B cell (primary cell): ENCODE data around the gene ALG9. TPM values are rescaled to one million over a fixed set of nuclear protein-coding genes. Genes with fewer than 3 reads are reported as not detected.

Experiments used
- ATAC-seq: fragments of 200-7000 bp; cut with Tn5 transposase; one replicate; pipeline ENCODE4 v1.10.0; 2021; ENCODE audit warnings: low read depth, mild to moderate bottlenecking, moderate number of reproducible peaks, moderate library complexity
- CTCF ChIA-PET: fragments of 350-600 bp; sonication (Branson Sonifier 250); formaldehyde crosslinking; loops from one replicate; lab custom pipeline; 2021; ENCODE audit warnings: antibody characterized with exemption, inconsistent platforms; lab: Charles Lee
- POLR2A ChIA-PET: fragments of 350-600 bp; sonication (Branson Sonifier 250); formaldehyde crosslinking; loops from one replicate; lab custom pipeline; 2021; ENCODE audit warnings: antibody characterized with exemption; lab: Charles Lee
- DNase-seq: peaks from one replicate; pipeline ENCODE4 v3.0.0; 2013
- H2AFZ ChIP-seq: 2 replicates; pipeline ENCODE4 v1.6.1; 2012; ENCODE audit warnings: mild to moderate bottlenecking, low read depth, low read length; ENCODE audit not compliant: insufficient read depth, poor library complexity, severe bottlenecking
- H3K27ac ChIP-seq, 2 donors: 1 replicate in 1 of 2; 2 replicates in 1 of 2; pipeline ENCODE4 v1.5.1; 2012 to 2013; ENCODE audit warnings: low read length in 2 of 2, mild to moderate bottlenecking in 2 of 2, moderate library complexity in 1 of 2
- H3K27me3 ChIP-seq, 4 experiments: fragments of 200-600 bp in 1 of 4; sonication (generic) in 1 of 4; replicated peaks in 1 of 4; 1 replicate in 2 of 4; 2 replicates in 2 of 4; pipeline versions ENCODE4 v1.6.1 to v1.7.0; 2013 to 2016; ENCODE audit warnings: low read length in 3 of 4, mild to moderate bottlenecking in 2 of 4, mixed read lengths in 1 of 4, moderate library complexity in 1 of 4; ENCODE audit not compliant: insufficient read depth in 4 of 4, control insufficient read depth in 3 of 4; ENCODE audit errors: control extremely low read depth in 1 of 4
- H3K36me3 ChIP-seq, 2 experiments: replicated peaks in 1 of 2; 1 replicate in 1 of 2; 2 replicates in 1 of 2; pipeline versions ENCODE4 v1.6.1 to v1.7.1; 2013; ENCODE audit warnings: low read length in 1 of 2; ENCODE audit not compliant: insufficient read depth in 2 of 2, control insufficient read depth in 1 of 2; ENCODE audit errors: control extremely low read depth in 1 of 2, extremely low read depth in 1 of 2
- H3K4me1 ChIP-seq, 2 donors: fragments of 200-600 bp in 1 of 2; sonication (generic) in 1 of 2; 1 replicate in 1 of 2; 2 replicates in 1 of 2; pipeline versions ENCODE4 v1.5.1 to v1.6.1; 2013 to 2017; ENCODE audit warnings: low read length in 2 of 2; ENCODE audit not compliant: control insufficient read depth in 2 of 2, insufficient read depth in 2 of 2
- H3K4me2 ChIP-seq: replicated peaks from 2 replicates; pipeline ENCODE3; 2012; ENCODE audit warnings: mild to moderate bottlenecking, low read depth, low read length; ENCODE audit not compliant: poor library complexity, severe bottlenecking
- H3K4me3 ChIP-seq, 5 experiments: fragments of 200-600 bp in 1 of 5; sonication (generic) in 1 of 5; 1 replicate in 3 of 5; 2 replicates in 2 of 5; pipeline versions ENCODE4 v1.5.1 to v1.7.0; 2011 to 2016; ENCODE audit warnings: low read length in 4 of 5, mild to moderate bottlenecking in 4 of 5, low read depth in 2 of 5, control low read depth in 1 of 5, moderate library complexity in 1 of 5; ENCODE audit not compliant: insufficient read depth in 1 of 5; ENCODE audit errors: control extremely low read depth in 1 of 5, extremely low read depth in 1 of 5
- H3K79me2 ChIP-seq: fragments of 200-600 bp; sonication (generic); one replicate; pipeline ENCODE4 v1.6.0; 2016; ENCODE audit warnings: low read length; ENCODE audit not compliant: control insufficient read depth, insufficient read depth
- H3K9ac ChIP-seq: fragments of 200-600 bp; sonication (generic); 2 replicates; pipeline ENCODE4 v1.6.1; 2017; ENCODE audit warnings: mild to moderate bottlenecking, low read length, moderate library complexity
- H3K9me3 ChIP-seq, 3 donors: one replicate each; pipeline versions ENCODE4 v1.6.1 to v1.7.1; 2013; ENCODE audit warnings: low read length in 2 of 3; ENCODE audit not compliant: control insufficient read depth in 2 of 3, insufficient read depth in 1 of 3; ENCODE audit errors: control extremely low read depth in 1 of 3
- H4K20me1 ChIP-seq: 2 replicates; pipeline ENCODE4 v1.6.0; 2012; ENCODE audit warnings: mild to moderate bottlenecking, low read length; ENCODE audit not compliant: insufficient read depth, control insufficient read depth, poor library complexity, severe bottlenecking
- H3K27ac Mint-ChIP-seq: one replicate; pipeline ENCODE4 v1.8.0; 2021; ENCODE audit warnings: mixed read lengths
- H3K27me3 Mint-ChIP-seq: one replicate; pipeline ENCODE4 v1.8.0; 2021; ENCODE audit warnings: mixed read lengths
- H3K4me1 Mint-ChIP-seq: one replicate; pipeline ENCODE4 v1.8.0; 2021; ENCODE audit warnings: mixed read lengths
- H3K4me3 Mint-ChIP-seq: one replicate; pipeline ENCODE4 v1.8.0; 2021; ENCODE audit warnings: mixed read lengths
- H3K9me3 Mint-ChIP-seq: one replicate; pipeline ENCODE4 v1.8.0; 2022; ENCODE audit warnings: mixed read lengths; ENCODE audit not compliant: insufficient read depth
- EZH2 ChIP-seq: IDR thresholded peaks from 2 replicates; pipeline ENCODE4 v1.6.1; 2012; ENCODE audit warnings: borderline replicate concordance, low read depth, mild to moderate bottlenecking, moderate library complexity, low read length; ENCODE audit not compliant: insufficient read depth, poor library complexity, severe bottlenecking
- WGBS: methylation state at CpG from one replicate; pipeline ENCODE4 v1.1.5; 2013; ENCODE audit warnings: missing lambda C conversion rate; ENCODE audit not compliant: insufficient coverage; 5-methylcytosine and 5-hydroxymethylcytosine counted together
- intact Hi-C: fragments of 100-400 bp; cut with micrococcal nuclease; formaldehyde crosslinking; loops from one replicate; pipeline ENCODE4 v1.10.0; 2022
- polyA plus RNA-seq: library from polyadenylated mRNA; depleted of rRNA; stranded (reverse); fragments of >200 nt; gene quantifications from 2 replicates; pipeline ENCODE4 v1.2.3, GENCODE V29; 2012
- total RNA-seq, 2 donors: library from RNA; stranded (reverse); fragments of 120-200 nt in 1 of 2; gene quantifications; 1 replicate in 1 of 2; 2 replicates in 1 of 2; pipeline versions ENCODE4 v1.2.3 to v1.2.4, GENCODE V29; 2013 to 2022
- TF ChIP-seq, protein P1 (sequence below): fragments of 200-600 bp; IDR thresholded peaks from one replicate; pipeline ENCODE4 v1.8.0; 2022; ENCODE audit warnings: antibody characterized with exemption, mild to moderate bottlenecking

ALG9 gene
- total and polyA plus RNA-seq, 2 donors (not counting 1 experiment from before 2014, with no cell fraction given), result 21.2 to 29.9 TPM

DNA sequence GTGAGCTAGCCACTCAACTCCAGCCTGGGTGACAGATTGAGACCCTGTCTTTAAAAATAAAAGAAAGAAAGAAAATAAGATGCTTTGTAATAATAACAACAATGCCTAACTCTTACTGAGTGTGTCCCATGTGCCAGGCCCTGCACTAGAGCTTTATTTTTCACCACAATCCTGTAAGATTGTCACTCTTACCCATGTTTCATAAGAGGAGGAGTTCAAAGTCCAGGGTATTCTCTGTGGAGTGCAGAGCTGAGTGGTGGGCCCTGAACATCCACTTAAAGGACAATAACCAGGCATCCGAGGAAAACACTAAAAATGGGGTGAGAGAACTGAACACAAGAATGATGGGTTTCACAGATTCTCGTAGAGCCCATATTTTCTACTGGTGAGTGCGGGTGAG lies 46.4 kb upstream of the ALG9 start:
- TF ChIP-seq, protein P1, sequence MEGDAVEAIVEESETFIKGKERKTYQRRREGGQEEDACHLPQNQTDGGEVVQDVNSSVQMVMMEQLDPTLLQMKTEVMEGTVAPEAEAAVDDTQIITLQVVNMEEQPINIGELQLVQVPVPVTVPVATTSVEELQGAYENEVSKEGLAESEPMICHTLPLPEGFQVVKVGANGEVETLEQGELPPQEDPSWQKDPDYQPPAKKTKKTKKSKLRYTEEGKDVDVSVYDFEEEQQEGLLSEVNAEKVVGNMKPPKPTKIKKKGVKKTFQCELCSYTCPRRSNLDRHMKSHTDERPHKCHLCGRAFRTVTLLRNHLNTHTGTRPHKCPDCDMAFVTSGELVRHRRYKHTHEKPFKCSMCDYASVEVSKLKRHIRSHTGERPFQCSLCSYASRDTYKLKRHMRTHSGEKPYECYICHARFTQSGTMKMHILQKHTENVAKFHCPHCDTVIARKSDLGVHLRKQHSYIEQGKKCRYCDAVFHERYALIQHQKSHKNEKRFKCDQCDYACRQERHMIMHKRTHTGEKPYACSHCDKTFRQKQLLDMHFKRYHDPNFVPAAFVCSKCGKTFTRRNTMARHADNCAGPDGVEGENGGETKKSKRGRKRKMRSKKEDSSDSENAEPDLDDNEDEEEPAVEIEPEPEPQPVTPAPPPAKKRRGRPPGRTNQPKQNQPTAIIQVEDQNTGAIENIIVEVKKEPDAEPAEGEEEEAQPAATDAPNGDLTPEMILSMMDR, result no peak
- TF ChIP-seq EZH2, result no peak
- ChIA-PET CTCF (no interaction called here), POLR2A (interaction anchor here (1.6 kb wide), 1 partner anchor 9 kb away, joined by 4 read pairs; no protein-coding TSS in a partner anchor)
- 88% methylated on average over 2 of the region's 3 CpGs for WGBS
- H3K4me3 ChIP-seq, result no peak overlapping the region
- H3K36me3 ChIP-seq, result no peaks in the 10 kb centered on the region
- no peak overlapping the region for H3K27ac ChIP-seq
- intact Hi-C loops, result no loop called here
- peaks cover 51% of the 10 kb centered on the region for H3K27me3 Mint-ChIP-seq
- H3K4me3 Mint-ChIP-seq, result no peak overlapping the region
- no peaks in the 10 kb centered on the region for H3K79me2 ChIP-seq
- no peak overlapping the region for H3K27ac Mint-ChIP-seq
- H3K27me3 ChIP-seq, result peaks cover 0 to 29% (median 13%) of the 10 kb centered on the region in 4 experiments
- no peak for DNase-seq
- no peaks in the 10 kb centered on the region for H3K9me3 ChIP-seq
- H4K20me1 ChIP-seq, result no peaks in the 10 kb centered on the region
- no peak for ATAC-seq
- no peaks in the 10 kb centered on the region for H3K9me3 Mint-ChIP-seq
- H3K4me1 Mint-ChIP-seq, result no peaks in the 10 kb centered on the region
- H3K4me1 ChIP-seq, result no peaks in the 10 kb centered on the region
- no peak overlapping the region for H3K9ac ChIP-seq
- no peak overlapping the region for H2AFZ ChIP-seq
- H3K4me2 ChIP-seq, result no peak overlapping the region

DNA sequence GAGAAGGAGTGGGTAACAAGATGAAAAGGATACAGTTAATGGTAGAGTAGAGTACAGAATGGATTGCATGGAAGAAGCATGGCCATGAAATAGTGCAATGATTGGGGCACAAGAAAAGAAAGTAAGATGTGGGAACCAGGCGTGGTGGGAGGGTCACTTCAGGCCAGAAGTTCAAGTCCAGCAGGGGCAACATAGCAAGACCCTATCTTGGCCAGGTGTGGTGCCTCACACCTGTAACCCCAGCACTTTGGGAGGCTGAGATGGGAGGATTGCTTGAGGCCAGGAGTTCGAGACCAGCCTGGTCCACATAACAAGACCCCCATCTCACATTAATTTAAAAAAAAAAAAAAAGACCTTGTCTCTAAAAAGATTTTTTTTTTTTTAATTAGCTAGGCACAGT lies 45.9 kb upstream of the ALG9 start:
- TF ChIP-seq, protein P1, result no peak
- TF ChIP-seq EZH2, result no peak
- Mint-ChIP-seq H3K4me3 (no peak overlapping the region), H3K9me3 (no peaks in the 10 kb centered on the region), H3K4me1 (no peaks in the 10 kb centered on the region), H3K27me3 (peaks cover 50% of the 10 kb centered on the region), H3K27ac (no peak overlapping the region)
- H3K4me3 ChIP-seq, result no peak overlapping the region
- H3K4me1 ChIP-seq, result no peaks in the 10 kb centered on the region
- H2AFZ ChIP-seq, result no peak overlapping the region
- H3K27ac ChIP-seq, result no peak overlapping the region
- H3K79me2 ChIP-seq, result no peaks in the 10 kb centered on the region
- no peaks in the 10 kb centered on the region for H3K9me3 ChIP-seq
- DNase-seq, result no peak
- POLR2A ChIA-PET, result no interaction called here
- intact Hi-C loops, result no loop called here
- H3K9ac ChIP-seq, result no peak overlapping the region
- CTCF ChIA-PET, result no interaction called here
- H3K4me2 ChIP-seq, result no peak overlapping the region
- H3K36me3 ChIP-seq, result no peaks in the 10 kb centered on the region
- H3K27me3 ChIP-seq, result peaks cover 0 to 31% (median 13%) of the 10 kb centered on the region in 4 experiments
- WGBS, result 75% methylated on average over 1 of the region's 2 CpGs
- no peaks in the 10 kb centered on the region for H4K20me1 ChIP-seq
- ATAC-seq, result no peak
